ENCODE results near the gene ARHGAP10. TPM values are rescaled to one million over a fixed set of nuclear protein-coding genes. Genes with fewer than 3 reads are reported as not detected.

The ARHGAP10 gene
- polyA plus RNA-seq, 1 experiment = 31.1 TPM

DNA sequence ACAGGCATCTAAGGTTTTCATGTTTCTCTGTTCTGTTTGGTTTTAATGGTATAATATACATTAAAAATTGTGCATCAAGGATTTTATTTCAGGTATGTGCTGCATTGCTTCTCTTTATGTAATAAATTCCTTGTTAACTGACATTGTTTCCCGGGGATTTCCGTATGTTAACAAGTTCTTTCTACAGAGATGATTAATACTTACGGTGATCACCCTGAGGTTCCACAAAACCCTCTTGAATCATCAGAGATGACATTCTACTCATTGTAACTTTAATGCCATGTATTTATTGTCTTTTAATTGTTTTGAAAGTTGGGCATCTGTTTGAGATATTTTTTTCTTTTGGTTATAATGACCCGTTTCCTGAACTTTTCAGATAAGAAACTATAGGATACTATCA lies 37.5 kb downstream of the ARHGAP10 start:
- H3K4me3 ChIP-seq (ENCODE audit: low read depth, low read length) = no peak overlapping the region
- TF ChIP-seq CTCF (IDR thresholded peaks at IDR 0.05; ENCODE audit: low read depth, low read length) = no peak
- no peaks in the 10 kb centered on the region for H3K27me3 ChIP-seq (ENCODE audit: control insufficient read depth, insufficient read depth, low read length)
- CTCF ChIA-PET = interaction anchor here (1.1 to 1.2 kb wide), 2 partner anchors 61 to 98 kb away, joined by 3 to 6 read pairs; no protein-coding TSS in a partner anchor
- no peaks in the 10 kb centered on the region for H3K9me3 ChIP-seq (ENCODE audit: control insufficient read depth, insufficient read depth, low read length)
- DNase-seq (ENCODE audit: low read depth, low spot score) = no peak
- no peak overlapping the region for H3K27ac ChIP-seq (ENCODE audit: low read depth, low read length)
- POLR2A ChIA-PET = no interaction called here

- DNase-seq (ENCODE audit: low read depth, low spot score) = no peak
- ChIA-PET CTCF (interaction anchor here (6.3 kb wide), 1 partner anchor 95 kb away, joined by 41 read pairs; no protein-coding TSS in a partner anchor), POLR2A (no interaction called here)
- H3K27me3 ChIP-seq (ENCODE audit: control insufficient read depth, insufficient read depth, low read length) = no peaks in the 10 kb centered on the region
- H3K4me3 ChIP-seq (ENCODE audit: low read depth, low read length) = no peak overlapping the region
- no peaks in the 10 kb centered on the region for H3K9me3 ChIP-seq (ENCODE audit: control insufficient read depth, insufficient read depth, low read length)
- no peak for TF ChIP-seq CTCF (IDR thresholded peaks at IDR 0.05; ENCODE audit: low read depth, low read length)
- H3K27ac ChIP-seq (ENCODE audit: low read depth, low read length) = no peak overlapping the region
Observed at GRCh38 chr4:147770831-147771230, 38.9 kb downstream of the ARHGAP10 start.

GRCh38 chr4:147772056-147772455 lies 40.2 kb downstream of the ARHGAP10 start:
- POLR2A ChIA-PET = interaction anchor here (0.6 to 3.0 kb wide), 5 partner anchors 17 to 95 kb away, joined by 3 to 19 read pairs (median 6); partner anchors contain the start of gene ARHGAP10
- Histone ChIP-seq H3K9me3 (ENCODE audit: control insufficient read depth, insufficient read depth, low read length) (no peaks in the 10 kb centered on the region), H3K27ac (ENCODE audit: low read depth, low read length) (peak overlapping the region; percentile 89), H3K4me3 (ENCODE audit: low read depth, low read length) (no peak overlapping the region), H3K27me3 (ENCODE audit: control insufficient read depth, insufficient read depth, low read length) (no peaks in the 10 kb centered on the region)
- no peak for DNase-seq (ENCODE audit: low read depth, low spot score)
- CTCF ChIA-PET = interaction anchor here (0.5 to 6.3 kb wide), 3 partner anchors 13 to 94 kb away, joined by 3 to 41 read pairs (median 3); no protein-coding TSS in a partner anchor
- TF ChIP-seq CTCF (IDR thresholded peaks at IDR 0.05; ENCODE audit: low read depth, low read length) = no peak

GRCh38 chr4:147772459-147772969 lies 40.6 kb downstream of the ARHGAP10 start:
- peak; percentile 69 for DNase-seq (ENCODE audit: low read depth, low spot score)
- peak overlapping the region; percentile 89 for H3K27ac ChIP-seq (ENCODE audit: low read depth, low read length)
- no peaks in the 10 kb centered on the region for H3K9me3 ChIP-seq (ENCODE audit: control insufficient read depth, insufficient read depth, low read length)
- no peaks in the 10 kb centered on the region for H3K27me3 ChIP-seq (ENCODE audit: control insufficient read depth, insufficient read depth, low read length)
- ChIA-PET POLR2A (interaction anchor here (0.6 to 3.0 kb wide), 7 partner anchors 18 to 95 kb away, joined by 3 to 19 read pairs (median 6); partner anchors contain the start of gene ARHGAP10), CTCF (interaction anchor here (0.5 to 6.3 kb wide), 4 partner anchors 13 to 94 kb away, joined by 3 to 41 read pairs (median 4); no protein-coding TSS in a partner anchor)
- no peak for TF ChIP-seq CTCF (IDR thresholded peaks at IDR 0.05; ENCODE audit: low read depth, low read length)
- H3K4me3 ChIP-seq (ENCODE audit: low read depth, low read length) = no peak overlapping the region
